Keratinocyte (primary cell): Measurements from ENCODE around the gene APLF. TPM values are rescaled to one million over a fixed set of nuclear protein-coding genes. Genes with fewer than 3 reads are reported as not detected.

ENCODE experiments used
- DNase-seq: peaks from one replicate; pipeline ENCODE4 v3.0.0-alpha.2; 2011; ENCODE audit warnings: low read depth, missing footprints, low spot score
- FAIRE-seq: peaks from 2 replicates; lab custom pipeline; 2011; peaks lifted over from hg19 to GRCh38; lab: Jason Lieb, UNC
- H2AFZ ChIP-seq: 2 replicates; pipeline ENCODE4 v1.6.0; 2012; ENCODE audit warnings: low read length, control low read depth, inconsistent platforms; ENCODE audit not compliant: control insufficient read depth
- H3K27ac ChIP-seq: 2 replicates; pipeline ENCODE4 v1.5.1; 2011; ENCODE audit warnings: low read length; ENCODE audit not compliant: control insufficient read depth, insufficient read depth
- H3K27me3 ChIP-seq: 3 replicates; pipeline ENCODE4 v1.6.0; 2011; ENCODE audit warnings: low read length; ENCODE audit not compliant: control insufficient read depth, insufficient read depth; ENCODE audit errors: extremely low read depth
- H3K36me3 ChIP-seq, 2 experiments: 2 replicates in 1 of 2; 3 replicates in 1 of 2; pipeline ENCODE4 v1.5.1; 2011; ENCODE audit warnings: low read length in 2 of 2, mild to moderate bottlenecking in 1 of 2; ENCODE audit not compliant: control insufficient read depth in 2 of 2, insufficient read depth in 2 of 2; ENCODE audit errors: extremely low read depth in 1 of 2
- H3K4me1 ChIP-seq: 3 replicates; pipeline ENCODE4 v1.5.1; 2011; ENCODE audit warnings: low read length; ENCODE audit not compliant: control insufficient read depth, insufficient read depth; ENCODE audit errors: extremely low read depth
- H3K4me2 ChIP-seq: 3 replicates; pipeline ENCODE4 v1.6.0; 2011; ENCODE audit warnings: low read depth, low read length; ENCODE audit not compliant: control insufficient read depth, insufficient read depth; ENCODE audit errors: extremely low read depth
- H3K4me3 ChIP-seq, 3 experiments: fragments of 200-600 bp in 1 of 3; sonication (generic) in 1 of 3; 2 replicates in 2 of 3; 3 replicates in 1 of 3; pipeline ENCODE4 v1.5.1; 2011 to 2016; ENCODE audit warnings: low read length in 3 of 3, mild to moderate bottlenecking in 3 of 3, control low read depth in 2 of 3, inconsistent platforms in 1 of 3, low read depth in 1 of 3, mixed read lengths in 1 of 3, mixed run types in 1 of 3, moderate library complexity in 1 of 3; ENCODE audit not compliant: control insufficient read depth in 2 of 3, insufficient read depth in 2 of 3; ENCODE audit errors: extremely low read depth in 1 of 3
- H3K79me2 ChIP-seq: 2 replicates; pipeline ENCODE4 v1.6.0; 2012; ENCODE audit warnings: low read length; ENCODE audit not compliant: control insufficient read depth, insufficient read depth
- H3K9ac ChIP-seq: 3 replicates; pipeline ENCODE4 v1.6.0; 2011; ENCODE audit warnings: low read length; ENCODE audit not compliant: control insufficient read depth, insufficient read depth; ENCODE audit errors: extremely low read depth
- H3K9me1 ChIP-seq: 3 replicates; pipeline ENCODE4 v1.6.0; 2011; ENCODE audit warnings: low read length; ENCODE audit not compliant: control insufficient read depth, insufficient read depth; ENCODE audit errors: extremely low read depth
- H3K9me3 ChIP-seq: 2 replicates; pipeline ENCODE4 v1.5.1; 2012; ENCODE audit warnings: low read depth, low read length; ENCODE audit not compliant: control insufficient read depth
- H4K20me1 ChIP-seq: 3 replicates; pipeline ENCODE4 v1.6.0; 2011; ENCODE audit warnings: low read length; ENCODE audit not compliant: control insufficient read depth, insufficient read depth; ENCODE audit errors: extremely low read depth
- EZH2 ChIP-seq: IDR thresholded peaks from one replicate; pipeline ENCODE4 v1.6.1; 2012; ENCODE audit warnings: inconsistent platforms, mild to moderate bottlenecking, low read length, moderate library complexity
- dilution Hi-C: fragments of 300-500 bp; cut with MboI; formaldehyde crosslinking; loops from one replicate; pipeline ENCODE4 v1.7.0; 2020; ENCODE audit warnings: low sequenced_read_pairs; ENCODE audit not compliant: extremely low pct_ligation_motif_present
- polyA plus RNA-seq, 5 experiments: library from polyadenylated mRNA; depleted of rRNA in 3 of 5; stranded (reverse) in 3 of 5; stranded (forward) in 1 of 5; unstranded in 1 of 5; fragments of >200 nt; gene quantifications; 1 replicate in 1 of 5; 2 replicates in 3 of 5; 3 replicates in 1 of 5; pipeline versions ENCODE4 v1.2.1 to v1.2.3, GENCODE V29; 2011 to 2012; ENCODE audit warnings: missing spikeins in 2 of 5, low read depth in 1 of 5, low replicate concordance in 1 of 5
- TF ChIP-seq, protein P1 (sequence below), 3 experiments: IDR thresholded peaks in 1 of 3; conservative IDR thresholded peaks in 1 of 3; optimal IDR thresholded peaks in 1 of 3; 2 replicates in 2 of 3; 3 replicates in 1 of 3; pipeline versions ENCODE3 to v1.5.1; 2011; ENCODE audit warnings: low read length in 3 of 3, mild to moderate bottlenecking in 3 of 3, moderate library complexity in 2 of 3, control low read depth in 1 of 3, inconsistent platforms in 1 of 3; ENCODE audit not compliant: insufficient read depth in 2 of 3; ENCODE audit errors: extremely low read depth in 1 of 3

The APLF gene
- polyA plus RNA-seq, 1 donor (not counting 4 experiments of a cell fraction or from before 2014, with no cell fraction given) = 3.0 TPM

DNA sequence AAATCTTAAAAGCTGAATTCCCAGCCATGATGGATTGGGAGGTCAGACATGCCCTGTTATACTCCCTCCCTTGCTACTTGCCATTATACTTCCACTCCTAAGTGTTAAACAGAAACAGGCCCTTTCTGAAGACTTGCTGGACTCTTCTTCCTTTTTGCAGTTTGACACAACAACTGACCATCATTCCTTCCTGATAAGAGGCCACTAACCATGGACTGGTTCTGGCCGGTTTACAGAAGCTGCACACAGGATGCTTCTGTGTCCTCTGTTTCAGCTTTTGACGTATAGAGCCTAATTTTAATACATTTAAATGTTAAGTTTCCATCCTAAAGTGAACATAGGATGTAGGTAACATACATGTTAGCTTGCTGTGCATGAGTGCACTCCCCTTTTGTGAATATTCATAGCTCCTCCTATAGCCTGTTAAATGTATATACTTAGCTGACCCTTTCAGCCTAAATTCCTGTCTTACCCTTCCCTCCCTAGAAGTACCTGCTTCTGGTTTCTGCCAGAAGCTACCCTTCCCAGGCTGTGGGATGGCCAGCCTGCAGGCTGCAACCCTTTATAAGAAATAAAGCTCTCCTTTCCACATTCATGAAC lies 13.5 kb upstream of the APLF start:
- Histone ChIP-seq H3K4me1 (peaks cover 4% of the 10 kb centered on the region), H3K36me3 (no peaks in the 10 kb centered on the region), H2AFZ (peak overlapping the region; percentile 13), H4K20me1 (no peaks in the 10 kb centered on the region), H3K9ac (no peak overlapping the region), H3K27ac (no peak overlapping the region), H3K9me1 (no peaks in the 10 kb centered on the region), H3K4me3 (no peak overlapping the region), H3K27me3 (no peaks in the 10 kb centered on the region), H3K4me2 (no peak overlapping the region), H3K79me2 (no peaks in the 10 kb centered on the region), H3K9me3 (no peaks in the 10 kb centered on the region)
- no peak for FAIRE-seq
- no peak for DNase-seq
- no peak for TF ChIP-seq EZH2
- dilution Hi-C loops = no loop called here

DNA sequence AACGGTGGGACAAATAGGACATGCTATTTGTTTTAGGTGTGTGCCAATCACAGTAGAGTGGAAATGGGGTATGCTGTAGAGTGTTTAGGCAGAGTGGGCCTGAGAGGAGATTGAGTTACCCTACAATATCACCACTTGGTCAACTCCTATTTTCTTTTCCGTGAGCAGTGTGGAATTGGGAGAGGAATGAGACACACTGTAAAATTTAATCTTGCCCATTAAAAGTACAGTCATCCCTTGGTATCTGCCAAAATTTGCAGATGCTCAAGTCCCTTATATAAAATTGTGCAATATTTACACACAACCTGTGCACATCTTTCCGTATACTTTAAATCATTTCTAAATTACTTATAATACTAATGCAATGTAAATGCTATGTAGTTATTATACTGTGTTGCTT lies 12.7 kb upstream of the APLF start:
- H2AFZ ChIP-seq = no peak overlapping the region
- no peak overlapping the region for H3K4me3 ChIP-seq
- no peaks in the 10 kb centered on the region for H3K79me2 ChIP-seq
- H4K20me1 ChIP-seq = no peaks in the 10 kb centered on the region
- TF ChIP-seq, protein P1, sequence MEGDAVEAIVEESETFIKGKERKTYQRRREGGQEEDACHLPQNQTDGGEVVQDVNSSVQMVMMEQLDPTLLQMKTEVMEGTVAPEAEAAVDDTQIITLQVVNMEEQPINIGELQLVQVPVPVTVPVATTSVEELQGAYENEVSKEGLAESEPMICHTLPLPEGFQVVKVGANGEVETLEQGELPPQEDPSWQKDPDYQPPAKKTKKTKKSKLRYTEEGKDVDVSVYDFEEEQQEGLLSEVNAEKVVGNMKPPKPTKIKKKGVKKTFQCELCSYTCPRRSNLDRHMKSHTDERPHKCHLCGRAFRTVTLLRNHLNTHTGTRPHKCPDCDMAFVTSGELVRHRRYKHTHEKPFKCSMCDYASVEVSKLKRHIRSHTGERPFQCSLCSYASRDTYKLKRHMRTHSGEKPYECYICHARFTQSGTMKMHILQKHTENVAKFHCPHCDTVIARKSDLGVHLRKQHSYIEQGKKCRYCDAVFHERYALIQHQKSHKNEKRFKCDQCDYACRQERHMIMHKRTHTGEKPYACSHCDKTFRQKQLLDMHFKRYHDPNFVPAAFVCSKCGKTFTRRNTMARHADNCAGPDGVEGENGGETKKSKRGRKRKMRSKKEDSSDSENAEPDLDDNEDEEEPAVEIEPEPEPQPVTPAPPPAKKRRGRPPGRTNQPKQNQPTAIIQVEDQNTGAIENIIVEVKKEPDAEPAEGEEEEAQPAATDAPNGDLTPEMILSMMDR (optimal IDR thresholded peaks at IDR 0.05 in 1 of 3, IDR thresholded peaks at IDR 0.05 in 1 of 3, conservative IDR thresholded peaks at IDR 0.05 in 1 of 3; ENCODE audit: extremely low read depth in 1 of 3, insufficient read depth in 2 of 3, low read length in 3 of 3) = no peak
- TF ChIP-seq EZH2 = no peak
- H3K9ac ChIP-seq = no peak overlapping the region
- H3K9me3 ChIP-seq = no peaks in the 10 kb centered on the region
- H3K4me1 ChIP-seq = peaks cover 6% of the 10 kb centered on the region
- H3K36me3 ChIP-seq = no peaks in the 10 kb centered on the region
- no peak overlapping the region for H3K27ac ChIP-seq
- dilution Hi-C loops = no loop called here
- DNase-seq (no peak), FAIRE-seq (no peak)
- H3K27me3 ChIP-seq = no peaks in the 10 kb centered on the region
- H3K9me1 ChIP-seq = no peaks in the 10 kb centered on the region
- H3K4me2 ChIP-seq = no peak overlapping the region

DNA sequence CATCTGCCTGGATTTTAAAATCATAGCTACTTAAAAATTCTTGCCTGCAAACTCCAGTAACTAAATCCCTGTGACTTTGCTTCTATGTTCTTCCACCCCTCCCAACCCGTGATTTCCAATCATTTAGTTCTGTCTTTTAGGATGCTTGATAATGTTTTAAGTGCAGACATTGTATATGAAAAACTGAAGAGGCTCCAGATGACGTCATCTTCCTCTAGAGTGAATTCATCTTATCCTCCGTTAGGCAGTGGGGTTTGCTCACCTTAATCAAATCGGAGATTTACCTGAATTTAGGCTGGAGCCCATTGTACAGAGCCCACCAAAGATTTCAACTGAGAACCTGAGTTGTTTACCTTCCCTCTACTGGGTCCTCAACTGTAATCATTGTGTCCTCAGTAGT lies 11.2 kb upstream of the APLF start:
- Histone ChIP-seq H3K4me1 (peaks cover 6% of the 10 kb centered on the region), H3K4me3 (no peak overlapping the region), H2AFZ (no peak overlapping the region), H3K27ac (no peak overlapping the region), H3K9ac (no peak overlapping the region), H3K36me3 (no peaks in the 10 kb centered on the region), H3K9me3 (no peaks in the 10 kb centered on the region), H3K27me3 (no peaks in the 10 kb centered on the region), H3K9me1 (no peaks in the 10 kb centered on the region), H3K79me2 (no peaks in the 10 kb centered on the region), H4K20me1 (no peaks in the 10 kb centered on the region), H3K4me2 (no peak overlapping the region)
- TF ChIP-seq EZH2 = no peak
- TF ChIP-seq, protein P1 (optimal IDR thresholded peaks at IDR 0.05 in 1 of 3, IDR thresholded peaks at IDR 0.05 in 1 of 3, conservative IDR thresholded peaks at IDR 0.05 in 1 of 3; ENCODE audit: extremely low read depth in 1 of 3, insufficient read depth in 2 of 3, low read length in 3 of 3) = no peak
- dilution Hi-C loops = no loop called here
- DNase-seq (no peak), FAIRE-seq (no peak)
